Occipital lobe (tissue), 2 donors: Measurements from ENCODE around the gene ACOX1. TPM values are rescaled to one million over a fixed set of nuclear protein-coding genes. Genes with fewer than 3 reads are reported as not detected.
"Not testable (repeated sequence)": the region's sequence is repeated elsewhere in the genome, so short reads cannot be mapped to it uniquely, and the experiment has no call there.

Experiments
- DNase-seq: peaks from one replicate; lab custom pipeline; 2025; lab: John Stamatoyannopoulos, UW
- total RNA-seq: library from RNA; depleted of rRNA; stranded (reverse); fragments of >200 nt; gene quantifications from one replicate; pipeline ENCODE4 v1.2.3, GENCODE V29; 2014

Gene ACOX1
- total RNA-seq, 1 donor from 2014 or later: 94.1 TPM

DNA sequence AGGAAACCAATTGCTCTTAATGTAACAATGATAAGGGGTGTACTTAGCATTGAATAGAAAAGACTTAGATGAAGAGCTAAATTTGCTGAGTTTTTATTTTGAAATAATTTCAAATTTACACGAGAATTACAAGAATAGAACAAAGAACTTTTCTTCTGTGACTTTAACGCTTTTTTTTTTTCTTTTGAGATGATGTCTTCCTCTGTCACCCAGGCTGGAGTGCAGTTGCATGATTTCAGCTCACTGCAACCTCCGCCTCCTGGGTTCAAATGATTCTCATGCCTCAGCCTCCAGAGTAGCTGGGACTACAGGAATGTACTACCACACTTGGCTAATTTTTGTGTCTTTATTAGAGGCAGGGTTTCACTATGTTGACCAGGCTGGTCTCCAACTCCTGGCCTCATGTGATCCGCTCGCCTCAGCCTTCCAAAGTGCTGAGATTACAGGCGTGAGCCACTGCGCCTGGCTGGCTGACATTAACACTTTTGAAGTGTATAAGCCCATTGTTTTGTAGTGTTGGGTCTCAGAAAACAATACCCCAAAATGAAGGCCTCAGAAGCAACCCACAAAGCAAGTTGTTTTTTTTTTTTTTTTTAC, 2.2 kb upstream of the ACOX1 start:
- DNase-seq: no peak

DNA sequence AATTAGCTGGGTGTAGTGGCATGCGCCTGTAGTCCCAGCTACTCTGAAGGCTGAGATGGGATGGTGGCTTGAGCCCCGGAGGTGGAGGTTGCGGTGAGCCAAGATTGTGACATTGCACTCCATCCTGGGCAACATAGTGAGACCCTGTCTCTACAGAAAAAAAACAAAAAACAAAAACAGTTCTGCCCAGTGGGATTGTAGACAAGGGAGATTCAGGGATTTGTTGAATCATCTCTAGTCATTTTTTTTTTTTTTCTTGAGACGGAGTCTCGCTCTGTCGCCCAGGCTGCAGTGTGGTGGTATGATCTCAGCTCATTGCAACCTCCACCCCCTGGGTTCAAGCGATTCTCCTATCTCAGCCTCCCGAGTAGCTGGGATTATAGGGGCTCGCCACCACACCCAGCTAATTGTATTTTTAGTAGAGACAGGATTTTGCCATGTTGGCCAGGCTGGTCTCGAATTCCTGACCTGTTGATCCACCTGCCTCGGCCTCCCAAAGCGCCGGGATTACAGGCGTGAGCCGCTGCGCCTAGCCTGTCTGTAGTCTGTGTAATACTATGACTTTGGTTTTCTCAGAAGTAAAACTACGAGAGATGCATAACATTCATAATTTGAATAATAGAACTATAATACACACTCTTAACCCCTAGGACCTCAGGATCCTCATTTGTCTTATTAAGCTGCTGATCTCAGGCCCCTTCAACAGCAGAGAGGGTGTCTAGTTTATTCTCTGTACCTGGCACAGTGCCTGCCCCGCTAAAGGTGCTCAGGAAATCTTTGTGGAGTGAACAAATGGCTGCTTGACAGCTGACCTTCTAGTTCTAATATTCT, 1.4 kb upstream of the ACOX1 start:
- DNase-seq: no peak

DNA sequence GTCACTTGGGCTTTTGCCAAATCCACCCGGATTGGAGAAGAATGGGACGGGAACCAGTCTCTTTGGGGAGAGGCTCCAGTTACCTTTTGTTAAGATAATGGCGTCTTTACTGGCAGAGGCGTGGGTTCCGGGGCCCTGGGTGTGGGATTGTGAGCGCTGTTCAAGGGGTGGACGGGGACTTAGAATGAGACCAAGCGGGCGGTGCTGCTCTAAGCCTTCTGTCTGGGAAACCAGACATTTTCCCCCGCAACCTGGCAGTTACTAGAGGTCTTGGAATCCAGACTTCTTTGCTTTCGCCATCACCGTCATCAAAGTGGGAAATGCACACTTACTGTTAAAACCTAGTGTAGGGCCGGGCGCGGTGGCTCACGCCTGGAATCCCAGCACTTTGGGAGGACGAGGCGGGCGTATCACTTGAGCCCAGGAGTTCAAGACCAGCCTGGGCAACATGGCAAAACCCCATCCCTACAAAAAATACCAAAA, 780 bp upstream of the ACOX1 start:
- DNase-seq: no peak

DNA sequence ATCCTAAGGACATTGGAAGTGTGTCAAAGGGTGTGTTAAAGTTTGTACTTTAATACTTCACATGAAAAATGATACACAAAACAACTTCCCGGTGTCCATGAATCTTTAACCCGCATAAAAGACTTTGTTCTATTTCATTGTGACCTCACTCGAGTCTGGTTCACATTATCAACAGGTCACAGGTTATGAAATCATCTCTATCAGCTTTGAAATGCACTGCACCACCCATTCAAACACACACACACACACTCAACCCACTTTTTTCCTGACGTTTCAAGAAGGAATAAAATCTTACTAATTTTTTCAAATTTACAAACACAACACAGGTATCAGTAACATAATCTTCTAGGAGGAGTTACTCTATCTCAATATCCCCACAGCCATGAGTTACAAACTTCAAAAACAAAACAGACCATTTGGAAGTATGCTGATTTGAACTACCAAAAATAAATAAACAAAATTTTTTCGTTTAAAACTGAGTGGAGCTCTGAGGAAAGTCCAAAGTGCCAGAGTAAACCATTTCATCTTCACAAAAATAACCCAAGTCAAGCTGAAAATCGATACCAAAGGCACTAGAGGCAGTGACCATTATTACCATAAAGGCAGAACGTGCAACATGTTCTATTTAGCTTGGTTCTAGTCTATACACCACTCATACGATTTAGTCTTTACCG, 2.7 kb downstream of the ACOX1 start:
- no peak for DNase-seq

DNA sequence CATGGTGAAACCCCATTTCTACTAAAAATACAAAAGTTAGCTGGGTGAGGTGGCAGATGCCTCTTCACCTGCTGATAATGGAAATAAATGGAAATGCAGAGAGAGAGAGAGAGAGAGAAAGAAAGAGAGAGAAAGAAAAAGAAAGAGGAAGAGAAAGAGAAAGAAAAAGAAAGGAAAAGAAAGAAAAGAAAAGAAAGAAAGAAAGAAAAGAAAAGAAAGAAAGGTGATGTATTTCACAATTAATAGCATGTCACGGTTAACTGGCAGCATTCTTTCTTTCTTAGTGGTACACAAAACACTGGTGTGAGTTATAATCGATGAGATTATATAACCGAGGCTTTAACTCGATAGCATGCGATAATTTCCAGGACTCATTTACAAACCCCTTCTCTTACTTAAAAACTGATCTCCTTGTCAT, 3.2 kb downstream of the ACOX1 start:
- DNase-seq: no peak

DNA sequence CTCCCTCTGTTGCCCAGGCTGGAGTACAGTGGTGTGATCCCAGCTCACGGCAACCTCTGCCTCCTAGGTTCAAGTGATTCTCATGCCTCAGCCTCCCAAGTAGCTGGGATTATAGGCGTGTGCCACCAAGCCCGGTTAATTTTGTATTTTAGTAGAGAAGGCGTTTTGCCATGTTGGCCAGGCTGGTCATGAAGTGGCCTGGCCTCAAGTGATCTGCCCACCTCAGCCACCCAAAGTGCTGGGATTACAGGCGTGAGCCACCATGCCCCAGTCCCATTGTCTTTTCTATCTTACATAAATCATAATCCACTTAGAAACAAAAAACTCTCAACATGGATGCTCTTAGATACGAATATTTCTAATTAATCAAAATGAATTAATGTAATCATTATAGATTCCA, 3.8 kb downstream of the ACOX1 start:
- not testable (repeated sequence) for DNase-seq

DNA sequence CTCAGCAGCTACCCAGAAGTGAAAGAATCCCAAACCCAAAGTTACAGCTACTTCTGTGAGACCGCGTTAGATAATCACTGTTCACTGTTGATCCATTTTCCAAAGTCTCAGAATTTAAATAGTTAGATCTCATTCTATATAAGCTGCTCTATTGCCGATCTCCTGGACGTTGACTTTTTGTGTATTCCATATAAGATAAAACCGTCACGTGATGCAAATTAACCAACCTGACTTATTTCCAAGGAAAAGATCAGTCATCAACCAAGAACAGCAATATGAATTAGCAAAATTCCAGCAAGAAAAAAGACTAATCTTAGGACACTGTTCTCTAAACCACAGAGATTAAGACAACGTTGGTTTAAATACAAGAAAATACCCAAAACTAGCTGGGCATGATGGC, 8.3 kb downstream of the ACOX1 start:
- DNase-seq: no peak

DNA sequence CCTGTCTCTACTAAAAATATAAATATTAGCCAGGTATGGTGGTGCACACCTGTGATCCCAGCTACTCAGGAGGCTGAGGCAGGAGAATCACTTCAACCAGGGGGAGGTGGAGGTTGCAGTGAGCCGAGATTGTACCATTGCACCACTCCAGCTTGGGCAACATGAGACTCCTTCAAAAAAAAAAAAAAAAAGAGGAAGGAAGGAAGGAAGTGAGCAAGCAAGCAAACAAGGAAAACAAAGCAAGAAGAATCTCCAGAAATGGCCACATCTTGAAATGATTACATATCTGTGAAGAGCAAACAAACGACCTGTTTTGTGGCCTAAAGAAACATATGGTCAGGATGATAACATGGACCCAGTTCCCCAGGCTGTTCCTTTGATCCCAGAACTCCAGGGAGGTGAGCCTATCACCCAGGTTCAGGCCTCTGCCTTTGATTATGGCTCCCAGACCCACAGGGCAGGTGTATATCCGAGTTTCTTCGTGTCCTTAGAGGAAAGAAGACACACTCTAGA, 8.9 kb downstream of the ACOX1 start:
- no peak for DNase-seq

DNA sequence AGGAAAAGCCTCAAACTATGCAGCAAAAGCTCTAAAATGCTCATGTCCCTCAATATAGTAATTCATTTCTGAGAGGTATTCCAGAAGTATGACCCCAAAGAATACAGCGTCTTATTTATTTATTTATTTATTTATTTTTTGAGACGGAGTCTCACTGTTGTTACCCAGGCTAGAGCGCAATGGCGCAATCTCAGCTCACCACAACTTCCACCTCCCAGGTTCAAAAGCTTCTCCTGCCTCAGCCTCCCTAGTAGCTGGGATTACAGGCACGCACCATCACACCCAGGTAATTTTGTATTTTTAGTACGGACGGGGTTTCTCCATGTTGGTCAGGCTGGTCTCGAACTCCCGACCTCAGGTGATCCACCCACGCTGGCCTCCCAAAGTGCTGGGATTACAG, 9.9 kb downstream of the ACOX1 start:
- DNase-seq: not testable (repeated sequence)

DNA sequence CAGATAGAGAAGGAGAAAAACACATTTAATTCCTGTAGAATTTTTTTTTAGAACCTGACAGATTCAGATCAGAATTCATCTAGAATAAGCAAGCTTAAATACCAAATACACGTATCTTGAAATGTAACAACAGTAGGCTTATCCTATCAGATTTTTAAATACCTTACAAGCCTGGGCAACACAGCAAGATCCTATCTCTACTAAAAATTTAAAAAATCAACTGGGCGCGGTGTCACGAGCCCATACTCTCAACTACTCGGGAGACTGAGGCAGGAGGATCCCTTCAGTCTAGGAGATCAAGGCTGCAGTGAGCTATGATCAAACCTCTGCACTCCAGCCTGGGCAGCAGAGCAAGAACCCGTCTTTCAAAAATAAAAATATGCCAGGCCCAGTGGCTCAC, 13.5 kb downstream of the ACOX1 start:
- no peak for DNase-seq

DNA sequence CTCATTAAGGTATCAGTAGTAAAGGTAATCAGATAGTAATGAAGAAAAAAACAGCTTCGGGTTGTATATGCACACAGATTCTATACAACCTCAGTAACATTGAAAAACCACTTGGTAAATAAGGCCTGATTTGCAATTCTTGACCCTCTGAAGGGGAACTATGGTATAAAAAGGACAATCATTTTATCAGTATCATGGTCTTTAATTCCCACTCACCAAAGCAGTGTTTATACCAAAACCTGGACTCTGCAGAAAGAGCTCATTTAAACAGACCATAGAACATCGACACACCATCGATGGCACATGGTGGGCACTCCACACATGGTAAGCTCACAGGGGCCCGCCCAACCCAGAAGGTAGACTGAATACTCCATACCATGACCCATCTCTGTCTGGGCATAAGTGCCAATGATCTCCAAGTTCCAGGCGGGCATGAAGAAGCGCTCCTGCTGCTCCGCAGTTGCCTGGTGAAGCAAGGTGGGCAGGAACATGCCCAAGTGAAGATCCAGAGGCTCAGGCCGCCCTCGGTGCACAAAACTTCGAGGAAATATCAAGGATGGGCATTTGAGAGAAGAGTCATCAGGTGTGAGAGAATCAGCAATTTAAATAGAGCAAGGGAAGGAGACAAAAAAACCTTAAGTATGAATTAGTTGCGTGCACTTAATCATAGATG, 19.0 kb downstream of the ACOX1 start:
- no peak for DNase-seq

DNA sequence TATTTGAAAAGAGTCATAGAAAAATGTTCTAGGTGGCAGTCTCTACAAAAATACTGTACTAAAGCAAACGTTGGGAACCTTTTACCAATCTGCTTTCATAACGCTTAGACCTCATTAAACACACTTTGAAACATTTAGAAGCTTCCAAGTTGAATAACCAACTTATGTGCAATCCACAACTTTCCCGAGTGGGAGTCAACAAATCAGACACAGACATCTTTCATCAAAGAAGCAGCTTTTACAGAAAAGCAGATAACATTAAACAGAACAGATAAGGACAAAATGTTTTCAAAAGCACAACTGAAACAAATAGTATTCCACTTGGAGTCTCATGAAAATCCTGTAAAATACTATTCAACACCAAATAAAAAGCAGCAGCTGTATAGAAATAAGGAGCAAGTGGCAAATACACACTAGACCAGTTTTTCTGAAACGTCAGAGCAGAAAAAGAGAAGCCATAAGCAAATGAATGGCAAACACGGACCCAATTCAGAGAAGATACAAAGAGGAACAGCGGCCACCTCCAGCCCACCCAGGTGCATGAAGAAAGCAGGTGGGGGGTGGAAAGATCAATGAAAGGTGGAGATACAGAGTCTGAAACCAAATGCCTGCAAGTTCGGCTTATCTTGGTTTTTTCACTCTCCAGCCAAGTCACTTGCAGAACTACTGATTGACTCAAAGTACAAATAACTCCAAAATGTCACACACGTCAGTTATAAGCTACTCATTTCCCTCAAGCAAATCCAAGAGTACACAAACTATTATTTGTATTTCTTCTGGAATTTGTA, 19.7 kb downstream of the ACOX1 start:
- no peak for DNase-seq

DNA sequence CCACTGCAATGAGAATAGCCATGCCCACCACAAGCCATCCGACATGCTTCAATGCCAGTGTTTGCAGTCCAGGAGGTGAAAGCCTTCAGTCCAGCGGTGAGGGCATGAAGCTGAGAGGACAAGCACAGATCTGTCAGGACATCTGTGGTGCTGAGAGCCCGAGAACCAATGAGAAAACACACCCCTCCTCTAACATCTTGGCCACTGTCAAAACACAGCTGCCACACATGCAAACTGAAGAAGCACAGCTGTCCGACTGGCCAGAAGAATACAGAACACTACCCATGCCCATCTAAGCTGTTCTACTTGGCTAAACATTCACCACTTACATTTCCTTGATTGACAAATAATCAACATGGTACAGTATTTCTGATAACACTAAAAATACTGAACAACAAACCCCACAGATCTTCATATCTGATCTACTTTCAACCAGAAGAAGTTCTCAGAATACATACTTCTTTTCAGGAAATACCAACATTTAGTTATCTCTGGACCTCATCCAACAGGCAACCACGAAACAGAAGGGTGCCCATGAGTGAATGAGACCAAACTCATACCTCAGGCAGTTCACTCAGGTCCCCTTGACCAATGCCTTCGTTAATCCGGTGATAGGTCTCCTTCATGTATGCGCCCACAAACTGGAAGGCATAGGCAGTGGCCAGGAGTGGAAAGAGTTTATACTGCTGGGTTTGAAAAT, 28.0 kb downstream of the ACOX1 start:
- DNase-seq: no peak

DNA sequence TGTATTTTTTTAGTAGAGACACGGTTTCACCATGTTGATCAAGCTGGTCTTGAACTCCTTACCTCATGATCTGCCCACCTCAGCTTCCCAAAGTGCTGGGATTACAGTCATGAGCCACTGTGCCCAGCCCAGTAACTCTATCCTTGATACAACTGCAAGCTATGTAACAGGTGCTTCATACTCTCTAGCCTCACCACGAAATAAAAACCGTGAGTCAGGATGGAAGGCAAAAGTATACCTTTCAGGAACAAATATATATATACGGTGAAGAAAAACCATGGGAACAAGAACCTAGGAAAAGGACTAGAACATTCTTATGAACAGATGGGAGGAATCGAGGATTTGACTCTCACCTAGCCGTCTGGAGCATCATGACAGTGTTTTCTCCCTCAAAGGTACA, 28.5 kb downstream of the ACOX1 start:
- DNase-seq: no peak

DNA sequence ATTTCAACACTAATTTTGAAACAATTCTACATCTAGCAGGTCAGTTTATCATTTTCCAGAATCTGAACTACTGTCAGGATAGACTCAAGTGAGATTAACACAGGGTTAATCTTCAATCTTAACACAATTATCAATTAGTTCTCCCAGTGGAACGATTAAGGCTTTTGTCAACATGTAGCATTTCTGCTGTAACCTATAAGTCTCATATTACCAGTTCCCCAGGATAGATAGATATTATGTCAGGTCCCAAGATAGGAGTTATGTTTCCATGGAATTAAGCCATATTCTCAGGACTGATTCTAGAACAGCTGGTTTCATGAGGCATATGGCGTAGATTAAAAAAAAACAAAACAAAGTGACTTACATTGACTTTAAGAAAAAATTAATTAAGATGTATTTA, 33.8 kb downstream of the ACOX1 start:
- no peak for DNase-seq

DNA sequence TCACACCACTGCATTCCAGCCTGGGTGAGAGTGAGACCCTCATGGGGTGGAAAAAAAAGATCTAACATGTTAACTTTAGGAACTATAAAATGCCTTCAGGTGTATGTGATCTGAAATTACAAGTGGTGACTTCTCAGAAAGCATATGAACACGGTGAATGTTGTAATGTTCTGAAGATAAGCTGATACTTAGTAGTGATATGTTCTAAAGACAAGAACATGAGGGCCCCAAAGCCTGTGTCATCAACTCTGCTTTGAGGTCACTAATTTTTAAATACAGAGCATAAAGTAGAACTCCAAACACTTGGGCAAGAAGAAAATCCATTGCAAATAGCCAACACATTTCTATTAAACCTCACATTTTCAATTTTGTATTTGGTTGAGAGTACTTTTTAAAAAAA, 35.5 kb downstream of the ACOX1 start:
- no peak for DNase-seq

DNA sequence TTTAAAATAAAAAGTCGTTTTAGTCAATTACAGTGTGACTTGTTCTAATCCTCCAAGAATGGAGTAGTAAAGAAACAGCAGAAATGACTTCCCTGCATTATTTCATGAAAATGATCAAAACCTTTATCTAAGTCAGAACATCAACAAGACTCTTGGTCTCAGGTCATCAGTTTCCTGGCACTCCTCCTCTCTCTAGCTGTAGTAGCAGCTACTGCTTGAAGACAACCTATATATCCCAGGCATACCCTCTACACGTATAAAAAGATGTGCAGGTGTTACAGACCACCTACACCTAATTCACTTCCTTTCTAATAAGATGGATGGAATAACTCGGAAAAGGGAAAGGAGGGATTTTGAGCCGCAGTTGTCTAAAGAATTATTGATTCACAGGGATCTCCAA, 36.5 kb downstream of the ACOX1 start:
- DNase-seq: no peak

DNA sequence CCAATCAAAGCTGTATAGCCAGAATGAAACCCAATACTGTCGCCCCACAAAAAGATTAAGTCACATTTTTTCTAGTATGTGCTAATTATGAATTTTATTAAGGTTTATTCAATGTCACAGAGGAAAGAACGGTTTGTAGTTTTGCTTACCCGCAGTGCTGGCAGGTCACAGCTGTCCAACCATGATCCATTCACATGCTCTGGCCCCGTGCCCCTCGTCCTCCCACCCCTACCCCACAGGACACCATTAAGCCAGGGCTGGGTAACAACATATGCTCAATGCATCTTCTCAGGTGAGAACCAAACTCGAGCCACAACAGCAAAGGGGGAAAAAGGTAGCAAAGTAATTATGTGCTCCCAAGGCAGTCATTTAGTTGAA, 37.5 kb downstream of the ACOX1 start:
- DNase-seq: no peak

DNA sequence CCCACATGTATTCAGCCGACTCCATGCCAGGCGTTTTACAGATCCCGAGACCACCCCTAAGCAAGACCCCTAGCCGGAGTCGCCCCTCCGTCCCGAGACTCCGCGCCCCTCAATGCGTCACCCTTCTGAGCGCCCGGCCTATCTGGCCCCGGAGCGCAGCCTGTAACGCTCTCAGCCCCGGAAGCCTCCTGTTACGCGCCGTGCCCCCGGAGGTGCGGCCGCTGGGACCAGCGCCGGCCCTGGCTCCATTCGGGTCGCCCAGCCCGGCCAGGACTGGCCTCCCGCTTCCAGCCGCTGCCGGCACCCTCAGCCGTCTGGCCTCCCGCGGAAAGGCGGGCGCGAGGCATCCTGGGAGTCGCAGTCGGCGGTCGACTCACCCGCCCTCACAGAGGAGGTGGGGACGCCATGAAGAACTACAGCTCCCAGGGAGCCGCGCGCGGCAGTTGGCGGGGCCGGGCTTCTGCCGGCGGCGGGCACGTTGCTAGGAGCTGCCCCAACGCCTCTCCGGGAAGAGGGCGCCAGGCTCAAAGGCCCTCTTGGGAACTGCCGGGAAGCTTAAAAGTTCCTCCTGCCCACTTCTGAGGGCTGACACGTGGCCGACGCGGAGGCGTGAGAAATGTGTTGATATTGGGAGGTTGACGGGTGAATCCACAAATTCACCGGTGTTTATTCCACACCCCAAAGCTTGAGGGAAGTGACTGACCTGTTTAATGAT, 38.1 kb downstream of the ACOX1 start, which contains the start of gene FBF1:
TSS of gene FBF1 (minus strand) at position 316 of the 715 bp plus-strand sequence. CDS start 2,893 bp downstream, outside the sequence.
- DNase-seq: peak; percentile 97

DNA sequence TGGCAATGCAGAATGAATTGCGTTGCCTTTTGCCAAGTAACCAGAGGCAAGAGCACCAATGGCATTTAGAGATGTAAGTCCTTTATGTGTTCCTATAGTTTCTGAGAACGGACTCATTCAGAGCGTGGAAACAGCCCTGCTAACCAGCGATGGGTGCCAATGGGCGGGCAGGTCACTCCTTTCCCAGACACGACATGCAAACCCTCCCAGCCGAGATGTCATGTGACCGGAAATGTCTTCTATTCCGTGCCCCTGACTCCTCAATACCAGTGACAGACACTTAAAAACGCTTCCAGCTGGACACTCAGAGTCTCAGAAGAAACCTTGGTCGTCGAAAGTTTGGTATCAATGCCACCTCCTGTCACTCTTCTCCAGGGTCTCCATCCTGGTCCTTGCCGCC, 41.3 kb downstream of the ACOX1 start:
- DNase-seq: no peak
